Gastrocnemius medialis (tissue), 4 donors: ENCODE results near the gene FZD4.

Experiments used
- CTCF ChIP-seq, 5 experiments: fragments of 450-650 bp in 3 of 5; fragments of 200-600 bp in 2 of 5; sonication (generic) in 2 of 5; IDR thresholded peaks in 4 of 5; conservative IDR thresholded peaks in 1 of 5; 1 replicate in 4 of 5; 2 replicates in 1 of 5; pipeline ENCODE4 v1.5.1; 2016 to 2019; ENCODE audit warnings: antibody characterized with exemption in 5 of 5, mild to moderate bottlenecking in 3 of 5, moderate library complexity in 3 of 5
- POLR2A ChIP-seq, 2 donors: fragments of 450-650 bp; IDR thresholded peaks; one replicate each; pipeline ENCODE4 v1.6.1; 2017; ENCODE audit warnings: antibody characterized with exemption in 2 of 2, mild to moderate bottlenecking in 2 of 2, moderate library complexity in 2 of 2

DNA sequence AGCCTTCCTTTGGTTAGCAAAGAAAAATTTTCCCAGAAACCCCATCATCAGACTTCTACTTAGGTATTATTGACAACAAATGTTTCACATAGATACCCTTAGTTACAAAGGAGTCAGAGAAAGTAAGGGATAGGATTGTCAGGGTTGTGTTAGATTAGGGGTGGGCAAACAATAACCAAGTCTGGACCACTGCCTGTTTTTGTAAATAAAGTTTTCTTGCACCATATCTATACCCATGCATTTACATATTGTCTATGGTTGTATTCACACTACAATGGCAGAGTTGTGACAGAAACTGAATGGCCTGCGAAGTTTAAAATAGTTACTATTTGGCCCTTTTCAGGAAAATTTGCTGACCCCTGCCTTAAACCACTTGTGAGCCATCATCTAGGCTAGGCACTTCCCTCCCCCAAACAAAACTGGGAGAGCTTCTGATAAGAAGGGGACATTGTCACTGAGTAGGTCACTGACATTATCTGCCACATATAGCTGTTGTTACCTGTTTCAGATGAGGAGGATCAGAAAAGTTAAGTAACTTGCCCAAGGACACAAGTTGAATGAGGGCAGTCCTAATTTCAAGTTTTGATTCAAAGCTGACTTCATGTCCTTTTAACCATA is 41.9 kb upstream of the FZD4 start:
- TF ChIP-seq CTCF (IDR thresholded peaks at IDR 0.05 in 4 of 5, conservative IDR thresholded peaks at IDR 0.05 in 1 of 5) = no peak
- no peak for TF ChIP-seq POLR2A (IDR thresholded peaks at IDR 0.05)
